H9 (cell line): ENCODE data around the gene CACNG5. TPM values are rescaled to one million over a fixed set of nuclear protein-coding genes. Genes with fewer than 3 reads are reported as not detected.

Experiments used
- DNase-seq: peaks from one replicate; pipeline ENCODE4 v3.0.0-alpha.2; 2017
- H2AFZ ChIP-seq: one replicate; pipeline ENCODE4 v1.6.1; 2013; ENCODE audit warnings: mild to moderate bottlenecking, low read length, control low read depth, moderate library complexity
- H2AK5ac ChIP-seq: 2 replicates; pipeline ENCODE4 v1.6.1; 2013; ENCODE audit warnings: low read length, control low read depth, mixed read lengths; ENCODE audit not compliant: insufficient read length
- H2BK120ac ChIP-seq: one replicate; pipeline ENCODE4 v1.6.1; 2013; ENCODE audit warnings: low read depth, mild to moderate bottlenecking, low read length, control low read depth, inconsistent platforms; ENCODE audit not compliant: poor library complexity, severe bottlenecking
- H2BK12ac ChIP-seq: 2 replicates; pipeline ENCODE4 v1.6.1; 2013; ENCODE audit warnings: low read length, control low read depth, mixed read lengths, low read depth; ENCODE audit not compliant: insufficient read length
- H2BK15ac ChIP-seq: 2 replicates; pipeline ENCODE4 v1.6.1; 2013; ENCODE audit warnings: low read depth, low read length, control low read depth
- H2BK20ac ChIP-seq: one replicate; pipeline ENCODE4 v1.6.1; 2013; ENCODE audit warnings: low read depth, mild to moderate bottlenecking, low read length, control low read depth, inconsistent platforms; ENCODE audit not compliant: poor library complexity, severe bottlenecking
- H2BK5ac ChIP-seq: 2 replicates; pipeline ENCODE4 v1.6.1; 2013; ENCODE audit warnings: low read length, control low read depth, mixed read lengths; ENCODE audit not compliant: insufficient read length
- H3K14ac ChIP-seq: 2 replicates; pipeline ENCODE4 v1.6.1; 2013; ENCODE audit warnings: low read length, control low read depth; ENCODE audit not compliant: insufficient read depth
- H3K18ac ChIP-seq: 2 replicates; pipeline ENCODE4 v1.6.1; 2013; ENCODE audit warnings: low read depth, mild to moderate bottlenecking, mixed read lengths, low read length, control low read depth; ENCODE audit not compliant: insufficient read length
- H3K23ac ChIP-seq: 2 replicates; pipeline ENCODE4 v1.6.1; 2013; ENCODE audit warnings: low read length, control low read depth, mixed read lengths, low read depth; ENCODE audit not compliant: insufficient read length
- H3K23me2 ChIP-seq: 2 replicates; pipeline ENCODE4 v1.6.1; 2013; ENCODE audit warnings: low read depth, mild to moderate bottlenecking, mixed read lengths, low read length, control low read depth; ENCODE audit not compliant: insufficient read length, poor library complexity, severe bottlenecking
- H3K27ac ChIP-seq: 2 replicates; pipeline ENCODE4 v1.5.1; 2013; ENCODE audit warnings: low read length, control low read depth, mixed read lengths, low read depth; ENCODE audit not compliant: insufficient read length
- H3K27me3 ChIP-seq: 2 replicates; pipeline ENCODE4 v1.6.1; 2013; ENCODE audit warnings: low read length, control low read depth, inconsistent platforms; ENCODE audit not compliant: insufficient read depth
- H3K4ac ChIP-seq: 2 replicates; pipeline ENCODE4 v1.6.1; 2013; ENCODE audit warnings: low read depth, mild to moderate bottlenecking, control low read depth, inconsistent platforms, low read length, moderate library complexity
- H3K4me1 ChIP-seq: 2 replicates; pipeline ENCODE4 v1.6.1; 2013; ENCODE audit warnings: low read length, control low read depth, inconsistent platforms; ENCODE audit not compliant: insufficient read depth
- H3K4me2 ChIP-seq: 2 replicates; pipeline ENCODE4 v1.6.1; 2013; ENCODE audit warnings: low read length, control low read depth, mixed read lengths; ENCODE audit not compliant: insufficient read length, insufficient read depth
- H3K56ac ChIP-seq: 2 replicates; pipeline ENCODE4 v1.6.1; 2013; ENCODE audit warnings: low read depth, mild to moderate bottlenecking, mixed read lengths, low read length, control low read depth; ENCODE audit not compliant: insufficient read length
- H3K79me1 ChIP-seq: 2 replicates; pipeline ENCODE4 v1.6.1; 2013; ENCODE audit warnings: low read depth, mild to moderate bottlenecking, moderate library complexity, low read length, control low read depth, inconsistent platforms; ENCODE audit not compliant: insufficient read depth, poor library complexity, severe bottlenecking
- H3K79me2 ChIP-seq: 2 replicates; pipeline ENCODE4 v1.6.1; 2013; ENCODE audit warnings: low read length, control low read depth, inconsistent platforms; ENCODE audit not compliant: insufficient read depth
- H3K9ac ChIP-seq: 2 replicates; pipeline ENCODE4 v1.6.1; 2013; ENCODE audit warnings: low read length, control low read depth, mixed read lengths; ENCODE audit not compliant: insufficient read length; ENCODE audit errors: extremely low read depth
- H3K9me3 ChIP-seq: one replicate; pipeline ENCODE4 v1.6.1; 2013; ENCODE audit warnings: low read depth, low read length, inconsistent platforms; ENCODE audit not compliant: control insufficient read depth
- H3T11ph ChIP-seq: one replicate; pipeline ENCODE4 v1.6.1; 2013; ENCODE audit warnings: mild to moderate bottlenecking, low read length, control low read depth, inconsistent platforms
- H4K20me1 ChIP-seq: one replicate; pipeline ENCODE4 v1.6.1; 2013; ENCODE audit not compliant: control insufficient read depth, insufficient read length, insufficient read depth
- H4K5ac ChIP-seq: 2 replicates; pipeline ENCODE4 v1.6.1; 2013; ENCODE audit warnings: low read depth, mild to moderate bottlenecking, mixed read lengths, low read length, control low read depth; ENCODE audit not compliant: insufficient read length
- H4K8ac ChIP-seq: replicated peaks from 2 replicates; pipeline ENCODE4 v1.6.1; 2013; ENCODE audit warnings: low read length, control low read depth, mixed read lengths, low read depth; ENCODE audit not compliant: insufficient read length
- H4K91ac ChIP-seq: 2 replicates; pipeline ENCODE4 v1.6.1; 2013; ENCODE audit warnings: low read depth, mild to moderate bottlenecking, moderate library complexity, mixed read lengths, low read length, control low read depth; ENCODE audit not compliant: insufficient read length
- H3K27ac Mint-ChIP-seq, 3 experiments: 2 replicates in 2 of 3; 3 replicates in 1 of 3; pipeline ENCODE4 v1.8.0; 2020 to 2021; ENCODE audit warnings: mixed read lengths in 3 of 3, mild to moderate bottlenecking in 1 of 3, moderate library complexity in 1 of 3
- H3K27me3 Mint-ChIP-seq: 2 replicates; pipeline ENCODE4 v1.8.0; 2021; ENCODE audit warnings: low read depth, mild to moderate bottlenecking, moderate library complexity, mixed read lengths
- H3K36me3 Mint-ChIP-seq, 3 experiments: 2 replicates in 2 of 3; 3 replicates in 1 of 3; pipeline ENCODE4 v1.8.0; 2020 to 2021; ENCODE audit warnings: low read depth in 3 of 3, mixed read lengths in 3 of 3; ENCODE audit not compliant: insufficient read depth in 1 of 3
- H3K4me1 Mint-ChIP-seq, 2 experiments: 2 replicates each; pipeline ENCODE4 v1.8.0; 2020; ENCODE audit warnings: mixed read lengths in 2 of 2
- H3K4me3 Mint-ChIP-seq, 2 experiments: 2 replicates in 1 of 2; 3 replicates in 1 of 2; pipeline ENCODE4 v1.8.0; 2020 to 2021; ENCODE audit warnings: mild to moderate bottlenecking in 2 of 2, mixed read lengths in 2 of 2, moderate library complexity in 1 of 2
- H3K9me3 Mint-ChIP-seq, 2 experiments: 2 replicates in 1 of 2; 3 replicates in 1 of 2; pipeline ENCODE4 v1.8.0; 2020; ENCODE audit warnings: mild to moderate bottlenecking in 2 of 2, mixed read lengths in 2 of 2, moderate library complexity in 1 of 2
- CTCF ChIP-seq: fragments of 200-600 bp; sonication (generic); conservative IDR thresholded peaks from 3 replicates; pipeline ENCODE4 v1.8.0; 2021; ENCODE audit warnings: antibody characterized with exemption, mild to moderate bottlenecking
- WGBS: extraction: QIAGEN DNeasy Blood & Tissue Kit; methylation state at CpG from one replicate; pipeline ENCODE4 v1.1.7; 2013; ENCODE audit warnings: missing lambda C conversion rate, low lambda C conversion rate, mixed read lengths; ENCODE audit not compliant: insufficient read length; ENCODE audit errors: extremely low coverage; 5-methylcytosine and 5-hydroxymethylcytosine counted together
- total RNA-seq: library from RNA; stranded (reverse); gene quantifications from 2 replicates; pipeline ENCODE4 v1.2.1, GENCODE V29; 2021

CACNG5 gene
- total RNA-seq, 1 experiment from 2014 or later = 1.6 TPM

DNA sequence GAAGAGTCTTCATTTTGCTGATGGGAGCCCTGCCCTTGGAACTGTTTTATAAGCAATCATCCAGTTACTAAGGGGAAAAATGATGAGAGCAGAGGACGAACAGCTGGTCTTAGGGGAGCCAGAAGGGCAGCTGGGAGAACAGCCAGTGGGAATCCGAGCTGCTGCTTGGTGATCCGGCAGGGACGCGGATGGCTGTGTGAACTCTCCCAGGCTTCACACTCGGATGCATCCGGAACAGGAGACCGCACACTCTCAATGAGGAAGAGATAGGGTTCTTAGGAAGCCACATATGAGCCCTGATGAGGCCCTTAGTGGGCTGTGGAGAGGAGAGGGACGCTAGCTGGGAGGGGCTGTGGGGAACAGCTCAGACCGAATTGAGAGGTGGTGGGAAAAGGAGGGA lies 5.0 kb upstream of the CACNG5 start:
- no peak overlapping the region for H3K4ac ChIP-seq
- H3K9me3 Mint-ChIP-seq = peaks cover 0 to 2% of the 10 kb centered on the region in 2 experiments; a peak in 3 of 5 replicates
- no peaks in the 10 kb centered on the region for H4K20me1 ChIP-seq
- no peak overlapping the region for H3K9ac ChIP-seq
- peak overlapping the region in 1 of 3 experiments; percentile 83; a peak in 2 of 7 replicates for H3K27ac Mint-ChIP-seq
- H3K18ac ChIP-seq = no peak overlapping the region
- WGBS = no CpG with 5 or more reads among the region's 10 CpGs
- H2AFZ ChIP-seq = no peak overlapping the region
- H3K4me3 Mint-ChIP-seq = peak overlapping the region; percentile 26 to 71
- no peak overlapping the region for H3T11ph ChIP-seq
- H3K9me3 ChIP-seq = no peaks in the 10 kb centered on the region
- peaks cover 20 to 22% of the 10 kb centered on the region in 2 experiments for H3K4me1 Mint-ChIP-seq
- H2AK5ac ChIP-seq = no peak overlapping the region
- H3K4me2 ChIP-seq = peak overlapping the region; percentile 23
- no peak overlapping the region for H2BK15ac ChIP-seq
- H3K23me2 ChIP-seq = no peaks in the 10 kb centered on the region
- no peaks in the 10 kb centered on the region for H3K36me3 Mint-ChIP-seq
- no peak overlapping the region for H2BK12ac ChIP-seq
- H2BK120ac ChIP-seq = no peak overlapping the region
- H2BK5ac ChIP-seq = no peak overlapping the region
- H3K4me1 ChIP-seq = peaks cover 4% of the 10 kb centered on the region; the same call in 1 of the 2 replicates
- H3K27me3 Mint-ChIP-seq = peaks cover 39% of the 10 kb centered on the region
- no peak overlapping the region for H2BK20ac ChIP-seq
- no peaks in the 10 kb centered on the region for H3K27me3 ChIP-seq
- H3K27ac ChIP-seq = no peak overlapping the region
- no peaks in the 10 kb centered on the region for H3K79me1 ChIP-seq
- H4K5ac ChIP-seq = no peak overlapping the region
- DNase-seq = peak; percentile 59
- H4K8ac ChIP-seq = no peak overlapping the region
- H3K79me2 ChIP-seq = no peaks in the 10 kb centered on the region
- H4K91ac ChIP-seq = no peak overlapping the region
- no peak overlapping the region for H3K23ac ChIP-seq
- no peak for TF ChIP-seq CTCF
- no peak overlapping the region for H3K14ac ChIP-seq
- H3K56ac ChIP-seq = no peak overlapping the region
